Fibroblast of the aortic adventitia (primary cell): Measurements from ENCODE around the gene CAP1. TPM values are rescaled to one million over a fixed set of nuclear protein-coding genes. Genes with fewer than 3 reads are reported as not detected.

Experiments
- DNase-seq: peaks from one replicate; pipeline ENCODE4 v3.0.0-alpha.2; 2010; ENCODE audit warnings: low read depth
- H3K4me3 ChIP-seq: 2 replicates; pipeline ENCODE4 v1.5.1; 2011; ENCODE audit warnings: low read depth, mild to moderate bottlenecking, control low read depth, low read length, moderate library complexity
- CTCF ChIP-seq: IDR thresholded peaks from 2 replicates; pipeline ENCODE4 v1.5.1; 2011; ENCODE audit warnings: mild to moderate bottlenecking, low read length, control low read depth, inconsistent platforms; ENCODE audit not compliant: insufficient read depth
- total RNA-seq: library from RNA; depleted of rRNA; stranded (reverse); fragments of >200 nt; gene quantifications from 2 replicates; pipeline ENCODE4 v1.2.3, GENCODE V29; 2012; ENCODE audit warnings: low replicate concordance

CAP1 gene
- total RNA-seq, 1 donor = 376 TPM

- TF ChIP-seq CTCF = no peak
- DNase-seq = no peak
- no peak overlapping the region for H3K4me3 ChIP-seq
These were observed 66.9 kb downstream of the CAP1 start for GRCh38 chr1:40107290-40107959.

- TF ChIP-seq CTCF = no peak
- no peak overlapping the region for H3K4me3 ChIP-seq
- DNase-seq = no peak
These were observed 69.9 kb downstream of the CAP1 start for GRCh38 chr1:40110389-40110788.

GRCh38 chr1:40114400-40114799 lies 73.9 kb downstream of the CAP1 start:
- no peak for TF ChIP-seq CTCF
- no peak for DNase-seq
- H3K4me3 ChIP-seq = no peak overlapping the region

- TF ChIP-seq CTCF = no peak
- no peak overlapping the region for H3K4me3 ChIP-seq
- DNase-seq = no peak
These were observed 79.6 kb downstream of the CAP1 start for GRCh38 chr1:40120128-40120527.

Other genes starting within 250 kb of the CAP1 start
- 14.6 and 28.1 TPM in 2 replicates for gene TRIT1, start 157.2 kb upstream of the CAP1 start, total RNA-seq
- gene MYCL, start 138.8 kb upstream of the CAP1 start, total RNA-seq = 0.41 and 0.81 TPM in 2 replicates
- gene MFSD2A, start 85.6 kb upstream of the CAP1 start, total RNA-seq = 0.49 and 2.3 TPM in 2 replicates
- 23.5 and 44.2 TPM in 2 replicates for gene PPT1, start 56.5 kb downstream of the CAP1 start, total RNA-seq
- 21.9 and 25.4 TPM in 2 replicates for gene RLF, start 120.7 kb downstream of the CAP1 start, total RNA-seq
- gene TMCO2, start 207.2 kb downstream of the CAP1 start, total RNA-seq = not detected in 2 replicates
- 41.0 and 103 TPM in 2 replicates for gene ZMPSTE24, start 217.5 kb downstream of the CAP1 start, total RNA-seq